K562 (cell line): ENCODE data around the gene SNX15. TPM values are rescaled to one million over a fixed set of nuclear protein-coding genes. Genes with fewer than 3 reads are reported as not detected.
A peak's percentile ranks its signal among the peaks of the same experiment; 100 is the strongest.

Experiments used
- CBFA2T3 ChIP-seq: fragments of 450-650 bp; IDR thresholded peaks from 2 replicates; pipeline ENCODE4 v1.6.1; 2017
- CEBPG ChIP-seq, 3 experiments: fragments of 200-800 bp in 1 of 3; sonication (Bioruptor generic) in 1 of 3; sonication (generic) in 1 of 3; formaldehyde crosslinking in 1 of 3; IDR thresholded peaks in 2 of 3; conservative IDR thresholded peaks in 1 of 3; 2 replicates each; pipeline versions ENCODE4 v1.6.1 to v1.8.0; 2016 to 2022; ENCODE audit warnings: missing compliant biosample characterization in 2 of 3, missing genetic modification characterization in 2 of 3, mild to moderate bottlenecking in 1 of 3, missing genetic modification reagents in 1 of 3
- CREM ChIP-seq: IDR thresholded peaks from 2 replicates; pipeline ENCODE4 v1.6.1; 2014; ENCODE audit warnings: antibody characterized with exemption, low read depth
- GABPA ChIP-seq: fragments of 200-800 bp; sonication (Bioruptor generic); conservative IDR thresholded peaks from 2 replicates; pipeline ENCODE4 v1.6.1; 2016; ENCODE audit warnings: low read depth, missing genetic modification characterization, missing compliant biosample characterization
- KLF13 ChIP-seq: fragments of 450-650 bp; IDR thresholded peaks from 2 replicates; pipeline ENCODE4 v1.6.1; 2016; ENCODE audit warnings: missing genetic modification characterization, low read depth, mild to moderate bottlenecking, missing compliant biosample characterization, moderate library complexity, borderline replicate concordance
- MBD2 ChIP-seq: sonication (generic); IDR thresholded peaks from 2 replicates; pipeline ENCODE4 v1.6.1; 2016; ENCODE audit warnings: low read depth, borderline replicate concordance
- MGA ChIP-seq: fragments of 450-650 bp; IDR thresholded peaks from 2 replicates; pipeline ENCODE4 v1.6.1; 2016; ENCODE audit warnings: mild to moderate bottlenecking, moderate library complexity
- PHF20 ChIP-seq: fragments of 450-650 bp; IDR thresholded peaks from 2 replicates; pipeline ENCODE4 v1.6.1; 2018; ENCODE audit not compliant: partially characterized antibody
- SNAPC5 ChIP-seq: fragments of 250-450 bp; sonication (Bioruptor Pico); IDR thresholded peaks from 2 replicates; pipeline ENCODE4 v1.8.0; 2021; ENCODE audit warnings: moderate library complexity, mild to moderate bottlenecking, inconsistent platforms
- THRAP3 ChIP-seq: fragments of 450-650 bp; IDR thresholded peaks from 2 replicates; pipeline ENCODE4 v1.6.1; 2016; ENCODE audit warnings: mild to moderate bottlenecking, inconsistent platforms, borderline replicate concordance
- ZEB2 ChIP-seq: fragments of 450-650 bp; IDR thresholded peaks from 2 replicates; pipeline ENCODE4 v1.6.1; 2016
- polyA plus RNA-seq, 8 experiments: library from polyadenylated mRNA; depleted of rRNA in 4 of 8; stranded (reverse) in 5 of 8; unstranded in 3 of 8; fragments of >200 nt; fragmentation: Nextera tagmentation in 2 of 8; fragmentation: Illumina TruSeq in 1 of 8; extraction: Ambion mirVana in 2 of 8; extraction: Trizol in 1 of 8; gene quantifications; 2 replicates each; pipeline versions ENCODE4 v1.2.1 to v1.2.3, GENCODE V29; 2011 to 2014; ENCODE audit warnings: inconsistent platforms in 1 of 8, missing spikeins in 1 of 8
- total RNA-seq, 7 experiments: library from RNA; depleted of rRNA in 6 of 7; stranded (reverse); fragments of >200 nt in 6 of 7; fragmentation: Illumina TruSeq in 2 of 7; extraction: Trizol in 2 of 7; gene quantifications; 2 replicates each; pipeline versions ENCODE4 v1.2.1 to v1.2.3, GENCODE V29; 2011 to 2021; ENCODE audit warnings: low replicate concordance in 1 of 7
- TF ChIP-seq, protein P1 (sequence below): sonication (generic); formaldehyde crosslinking; IDR thresholded peaks from 2 replicates; pipeline ENCODE4 v1.8.1; 2023; ENCODE audit warnings: missing genetic modification reagents, mild to moderate bottlenecking, borderline replicate concordance

The SNX15 gene
- total and polyA plus RNA-seq, 9 of the 15 experiments (the other 6 are each of a cell fraction or from before 2014, with no cell fraction given) = 1.8 to 27.8 (median 15.2) TPM

- TF ChIP-seq ZEB2 = peak; percentile 67; the same call in 1 of the 2 replicates
- TF ChIP-seq CEBPG (CRISPR knock-in tag; IDR thresholded peaks at IDR 0.05) = no peak
- TF ChIP-seq CEBPG (tag; conservative IDR thresholded peaks at IDR 0.05 in 1 of 2, IDR thresholded peaks at IDR 0.05 in 1 of 2) = no peak
- no peak for TF ChIP-seq KLF13
- no peak for TF ChIP-seq SNAPC5
- no peak for TF ChIP-seq PHF20
- TF ChIP-seq CREM = 0 out of 2 replicates have a peak, but pooled peaks have one; percentile 28
- TF ChIP-seq, protein P1, sequence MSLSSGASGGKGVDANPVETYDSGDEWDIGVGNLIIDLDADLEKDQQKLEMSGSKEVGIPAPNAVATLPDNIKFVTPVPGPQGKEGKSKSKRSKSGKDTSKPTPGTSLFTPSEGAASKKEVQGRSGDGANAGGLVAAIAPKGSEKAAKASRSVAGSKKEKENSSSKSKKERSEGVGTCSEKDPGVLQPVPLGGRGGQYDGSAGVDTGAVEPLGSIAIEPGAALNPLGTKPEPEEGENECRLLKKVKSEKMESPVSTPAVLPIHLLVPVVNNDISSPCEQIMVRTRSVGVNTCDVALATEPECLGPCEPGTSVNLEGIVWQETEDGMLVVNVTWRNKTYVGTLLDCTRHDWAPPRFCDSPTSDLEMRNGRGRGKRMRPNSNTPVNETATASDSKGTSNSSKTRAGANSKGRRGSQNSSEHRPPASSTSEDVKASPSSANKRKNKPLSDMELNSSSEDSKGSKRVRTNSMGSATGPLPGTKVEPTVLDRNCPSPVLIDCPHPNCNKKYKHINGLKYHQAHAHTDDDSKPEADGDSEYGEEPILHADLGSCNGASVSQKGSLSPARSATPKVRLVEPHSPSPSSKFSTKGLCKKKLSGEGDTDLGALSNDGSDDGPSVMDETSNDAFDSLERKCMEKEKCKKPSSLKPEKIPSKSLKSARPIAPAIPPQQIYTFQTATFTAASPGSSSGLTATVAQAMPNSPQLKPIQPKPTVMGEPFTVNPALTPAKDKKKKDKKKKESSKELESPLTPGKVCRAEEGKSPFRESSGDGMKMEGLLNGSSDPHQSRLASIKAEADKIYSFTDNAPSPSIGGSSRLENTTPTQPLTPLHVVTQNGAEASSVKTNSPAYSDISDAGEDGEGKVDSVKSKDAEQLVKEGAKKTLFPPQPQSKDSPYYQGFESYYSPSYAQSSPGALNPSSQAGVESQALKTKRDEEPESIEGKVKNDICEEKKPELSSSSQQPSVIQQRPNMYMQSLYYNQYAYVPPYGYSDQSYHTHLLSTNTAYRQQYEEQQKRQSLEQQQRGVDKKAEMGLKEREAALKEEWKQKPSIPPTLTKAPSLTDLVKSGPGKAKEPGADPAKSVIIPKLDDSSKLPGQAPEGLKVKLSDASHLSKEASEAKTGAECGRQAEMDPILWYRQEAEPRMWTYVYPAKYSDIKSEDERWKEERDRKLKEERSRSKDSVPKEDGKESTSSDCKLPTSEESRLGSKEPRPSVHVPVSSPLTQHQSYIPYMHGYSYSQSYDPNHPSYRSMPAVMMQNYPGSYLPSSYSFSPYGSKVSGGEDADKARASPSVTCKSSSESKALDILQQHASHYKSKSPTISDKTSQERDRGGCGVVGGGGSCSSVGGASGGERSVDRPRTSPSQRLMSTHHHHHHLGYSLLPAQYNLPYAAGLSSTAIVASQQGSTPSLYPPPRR = no peak
- no peak for TF ChIP-seq THRAP3
- no peak for TF ChIP-seq GABPA
- no peak for TF ChIP-seq MBD2
- TF ChIP-seq MGA = no peak
- peak; percentile 14; the same call in 1 of the 2 replicates for TF ChIP-seq CBFA2T3
Observed at GRCh38 chr11:64998141-64998540, 29.1 kb upstream of the SNX15 start (continued).
